Astrocyte (in vitro differentiated cells and primary cell): Measurements from ENCODE around the gene BLVRA.
"Not testable (repeated sequence)": the region's sequence is repeated elsewhere in the genome, so short reads cannot be mapped to it uniquely, and the experiment has no call there.

Source experiments
- EZH2 ChIP-seq: IDR thresholded peaks from 2 replicates; pipeline ENCODE4 v1.6.1; 2012; ENCODE audit warnings: mild to moderate bottlenecking, low read length, inconsistent platforms; ENCODE audit not compliant: insufficient read depth
- TF ChIP-seq, protein P1 (sequence below): IDR thresholded peaks from 2 replicates; pipeline ENCODE4 v1.5.1; 2011; ENCODE audit warnings: low read depth, mild to moderate bottlenecking, inconsistent platforms, low read length, moderate library complexity; ENCODE audit not compliant: insufficient read depth

DNA sequence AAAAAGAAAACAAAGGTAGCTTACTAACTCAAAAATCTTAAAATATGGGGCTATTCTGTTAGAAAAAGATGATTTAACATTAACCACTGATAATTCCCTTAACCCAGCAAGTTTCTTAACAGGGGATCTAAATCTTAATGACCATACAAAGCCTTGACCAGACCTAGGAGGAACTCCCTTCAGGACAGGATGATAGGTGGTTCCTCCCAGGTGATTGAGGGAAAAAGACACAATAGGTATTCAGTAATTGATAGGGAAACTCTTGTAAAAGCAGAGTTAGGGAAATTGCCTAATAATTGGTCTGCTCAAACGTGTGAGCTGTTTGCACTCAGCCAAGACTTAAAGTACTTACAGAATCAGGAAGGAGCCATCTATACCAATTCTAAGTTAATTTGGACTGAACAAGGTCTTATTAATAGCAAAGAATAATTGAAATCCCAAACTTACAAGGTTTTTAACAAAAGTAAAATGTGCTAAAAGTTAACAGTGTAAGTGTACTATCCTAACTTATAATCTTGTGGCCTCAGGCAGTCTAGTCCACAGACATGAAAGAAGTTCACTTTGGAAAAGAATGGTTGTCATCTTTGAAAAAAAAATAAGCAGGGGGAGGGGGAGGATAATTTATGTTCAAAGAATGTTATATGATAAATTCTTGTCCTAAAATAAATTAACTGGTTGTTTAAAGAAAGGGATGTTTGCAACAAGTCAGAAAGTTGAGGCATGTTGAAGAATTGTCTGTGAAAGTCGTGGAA, 57.7 kb downstream of the BLVRA start:
- TF ChIP-seq, protein P1, sequence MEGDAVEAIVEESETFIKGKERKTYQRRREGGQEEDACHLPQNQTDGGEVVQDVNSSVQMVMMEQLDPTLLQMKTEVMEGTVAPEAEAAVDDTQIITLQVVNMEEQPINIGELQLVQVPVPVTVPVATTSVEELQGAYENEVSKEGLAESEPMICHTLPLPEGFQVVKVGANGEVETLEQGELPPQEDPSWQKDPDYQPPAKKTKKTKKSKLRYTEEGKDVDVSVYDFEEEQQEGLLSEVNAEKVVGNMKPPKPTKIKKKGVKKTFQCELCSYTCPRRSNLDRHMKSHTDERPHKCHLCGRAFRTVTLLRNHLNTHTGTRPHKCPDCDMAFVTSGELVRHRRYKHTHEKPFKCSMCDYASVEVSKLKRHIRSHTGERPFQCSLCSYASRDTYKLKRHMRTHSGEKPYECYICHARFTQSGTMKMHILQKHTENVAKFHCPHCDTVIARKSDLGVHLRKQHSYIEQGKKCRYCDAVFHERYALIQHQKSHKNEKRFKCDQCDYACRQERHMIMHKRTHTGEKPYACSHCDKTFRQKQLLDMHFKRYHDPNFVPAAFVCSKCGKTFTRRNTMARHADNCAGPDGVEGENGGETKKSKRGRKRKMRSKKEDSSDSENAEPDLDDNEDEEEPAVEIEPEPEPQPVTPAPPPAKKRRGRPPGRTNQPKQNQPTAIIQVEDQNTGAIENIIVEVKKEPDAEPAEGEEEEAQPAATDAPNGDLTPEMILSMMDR = not testable (repeated sequence)
- TF ChIP-seq EZH2 = not testable (repeated sequence)
